Brain microvascular endothelial cell (primary cell): Measurements from ENCODE around the gene XKR7.

ENCODE experiments used
- DNase-seq: peaks from one replicate; pipeline ENCODE4 v3.0.0-alpha.2; 2020
- H3K27ac ChIP-seq: fragments of 250-450 bp; sonication (Bioruptor Pico); 2 replicates; pipeline ENCODE4 v1.5.1; 2020; ENCODE audit warnings: mild to moderate bottlenecking, moderate library complexity
- H3K27me3 ChIP-seq: fragments of 250-450 bp; sonication (Bioruptor Pico); replicated peaks from 2 replicates; pipeline ENCODE4 v1.5.1; 2020; ENCODE audit warnings: mild to moderate bottlenecking
- H3K36me3 ChIP-seq: fragments of 250-450 bp; sonication (Bioruptor Pico); replicated peaks from 2 replicates; pipeline ENCODE4 v1.5.1; 2020; ENCODE audit warnings: mild to moderate bottlenecking
- H3K4me3 ChIP-seq: 2 replicates; pipeline ENCODE4 v1.5.1; 2011; ENCODE audit warnings: low read depth, mild to moderate bottlenecking, control low read depth, low read length, moderate library complexity
- CTCF ChIP-seq: IDR thresholded peaks from 2 replicates; pipeline ENCODE4 v1.5.1; 2011; ENCODE audit warnings: low read depth, mild to moderate bottlenecking, moderate library complexity, low read length, control low read depth, inconsistent platforms; ENCODE audit errors: missing control alignments
- in situ Hi-C: cut with HindIII; loops from 2 replicates; pipeline ENCODE4 v1.10.0; 2017; ENCODE audit warnings: low sequenced_read_pairs, low pct_ligation_motif_present

XKR7 gene

GRCh38 chr20:31953556-31954148, 14.3 kb upstream of the XKR7 start:
- H3K36me3 ChIP-seq = peaks cover 6% of the 10 kb centered on the region
- no peak for TF ChIP-seq CTCF
- no peak overlapping the region for H3K27ac ChIP-seq
- in situ Hi-C loops = no loop called here
- no peak for DNase-seq
- H3K27me3 ChIP-seq = peaks cover 4% of the 10 kb centered on the region
- H3K4me3 ChIP-seq = no peak overlapping the region

GRCh38 chr20:31954500-31954899, 13.5 kb upstream of the XKR7 start:
- in situ Hi-C loops = no loop called here
- no peak overlapping the region for H3K27ac ChIP-seq
- TF ChIP-seq CTCF = no peak
- no peak for DNase-seq
- no peaks in the 10 kb centered on the region for H3K36me3 ChIP-seq
- no peak overlapping the region for H3K4me3 ChIP-seq
- peaks cover 4% of the 10 kb centered on the region for H3K27me3 ChIP-seq

- peaks cover 8% of the 10 kb centered on the region for H3K27me3 ChIP-seq
- no peak for DNase-seq
- no peak overlapping the region for H3K27ac ChIP-seq
- H3K4me3 ChIP-seq = no peak overlapping the region
- no peaks in the 10 kb centered on the region for H3K36me3 ChIP-seq
- TF ChIP-seq CTCF = no peak
- in situ Hi-C loops = no loop called here
Observed at GRCh38 chr20:31956556-31957526, 11.1 kb upstream of the XKR7 start.

- no peak overlapping the region for H3K4me3 ChIP-seq
- in situ Hi-C loops = no loop called here
- H3K36me3 ChIP-seq = no peaks in the 10 kb centered on the region
- peaks cover 22% of the 10 kb centered on the region for H3K27me3 ChIP-seq
- no peak overlapping the region for H3K27ac ChIP-seq
- TF ChIP-seq CTCF = no peak
- DNase-seq = no peak
Observed at GRCh38 chr20:31962761-31963160, 5.2 kb upstream of the XKR7 start.

- Histone ChIP-seq H3K27ac (no peak overlapping the region), H3K4me3 (no peak overlapping the region), H3K27me3 (peaks cover 23% of the 10 kb centered on the region), H3K36me3 (no peaks in the 10 kb centered on the region)
- no peak for DNase-seq
- in situ Hi-C loops = no loop called here
- no peak for TF ChIP-seq CTCF
Observed at GRCh38 chr20:31963889-31964288, 4.1 kb upstream of the XKR7 start.
